ENCODE measurements around the gene RBM47.
"Not testable (repeated sequence)": the region's sequence is repeated elsewhere in the genome, so short reads cannot be mapped to it uniquely, and the experiment has no call there.

RBM47 gene

DNA sequence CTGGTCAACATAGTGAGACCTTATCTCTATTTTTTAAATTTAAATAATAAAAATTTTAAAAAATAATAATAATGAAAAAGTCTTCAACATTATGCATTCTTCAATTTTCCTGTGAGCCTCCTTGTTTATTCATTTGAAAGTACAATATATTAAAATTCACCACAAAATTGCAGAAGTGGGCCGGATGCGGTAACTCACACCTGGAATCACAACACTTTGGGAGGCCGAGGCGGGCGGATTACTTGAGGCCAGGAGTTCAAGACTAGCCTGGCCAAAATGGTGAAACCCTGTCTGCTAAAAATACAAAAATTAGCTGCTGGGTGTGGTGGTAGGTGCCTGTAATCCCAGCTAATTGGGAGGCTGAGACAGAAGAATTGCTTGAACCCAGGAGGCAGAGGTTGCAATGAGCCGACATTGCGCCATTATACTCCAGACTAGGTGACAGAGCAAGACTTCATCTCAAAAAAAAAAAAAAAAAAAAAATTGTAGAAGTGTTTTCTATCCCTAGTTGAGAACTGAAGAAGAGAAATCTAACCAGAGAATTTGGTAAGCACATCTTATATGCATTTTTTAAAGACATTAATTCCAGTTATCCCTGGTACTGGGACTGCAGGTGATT is 56.9 kb downstream of the RBM47 start:
- Histone ChIP-seq H3K27me3 (ENCODE audit: control insufficient read depth, insufficient read depth, low read length) (no peaks in the 10 kb centered on the region), H3K9ac (ENCODE audit: low read depth, low read length) (no peak overlapping the region), H3K4me3 (ENCODE audit: low read length) (no peak overlapping the region), H3K36me3 (ENCODE audit: insufficient read depth, low read length) (no peaks in the 10 kb centered on the region), H3K4me2 (ENCODE audit: low read length) (no peak overlapping the region), H3K9me3 (replicated peaks; ENCODE audit: low read length) (no peaks in the 10 kb centered on the region), H3K4me1 (ENCODE audit: control insufficient read depth, insufficient read depth, low read length) (peaks cover 20% of the 10 kb centered on the region)

DNA sequence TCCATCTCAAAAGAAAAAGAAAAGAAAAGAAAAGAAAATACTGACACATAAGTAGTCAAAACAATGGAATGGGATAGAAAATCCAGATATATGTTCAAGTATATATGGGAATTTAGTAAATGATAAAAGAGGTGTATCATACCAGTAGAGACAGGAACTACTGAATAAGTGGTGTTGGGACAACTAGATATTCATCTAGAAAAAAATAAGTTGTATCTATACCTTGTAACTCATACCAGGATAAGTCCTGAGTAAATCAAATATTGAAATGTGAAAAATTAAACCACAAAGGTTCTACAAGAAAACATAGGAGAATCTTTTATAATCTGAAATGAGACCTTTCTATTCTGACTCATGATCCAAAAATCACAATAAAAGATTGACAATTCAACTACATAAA is 58.5 kb downstream of the RBM47 start:
- Histone ChIP-seq H3K27me3 (ENCODE audit: control insufficient read depth, insufficient read depth, low read length) (no peaks in the 10 kb centered on the region), H3K4me1 (ENCODE audit: control insufficient read depth, insufficient read depth, low read length) (peaks cover 11% of the 10 kb centered on the region), H3K9me3 (replicated peaks; ENCODE audit: low read length) (no peaks in the 10 kb centered on the region), H3K4me3 (ENCODE audit: low read length) (no peak overlapping the region), H3K9ac (ENCODE audit: low read depth, low read length) (no peak overlapping the region), H3K36me3 (ENCODE audit: insufficient read depth, low read length) (no peaks in the 10 kb centered on the region), H3K4me2 (ENCODE audit: low read length) (no peak overlapping the region)

DNA sequence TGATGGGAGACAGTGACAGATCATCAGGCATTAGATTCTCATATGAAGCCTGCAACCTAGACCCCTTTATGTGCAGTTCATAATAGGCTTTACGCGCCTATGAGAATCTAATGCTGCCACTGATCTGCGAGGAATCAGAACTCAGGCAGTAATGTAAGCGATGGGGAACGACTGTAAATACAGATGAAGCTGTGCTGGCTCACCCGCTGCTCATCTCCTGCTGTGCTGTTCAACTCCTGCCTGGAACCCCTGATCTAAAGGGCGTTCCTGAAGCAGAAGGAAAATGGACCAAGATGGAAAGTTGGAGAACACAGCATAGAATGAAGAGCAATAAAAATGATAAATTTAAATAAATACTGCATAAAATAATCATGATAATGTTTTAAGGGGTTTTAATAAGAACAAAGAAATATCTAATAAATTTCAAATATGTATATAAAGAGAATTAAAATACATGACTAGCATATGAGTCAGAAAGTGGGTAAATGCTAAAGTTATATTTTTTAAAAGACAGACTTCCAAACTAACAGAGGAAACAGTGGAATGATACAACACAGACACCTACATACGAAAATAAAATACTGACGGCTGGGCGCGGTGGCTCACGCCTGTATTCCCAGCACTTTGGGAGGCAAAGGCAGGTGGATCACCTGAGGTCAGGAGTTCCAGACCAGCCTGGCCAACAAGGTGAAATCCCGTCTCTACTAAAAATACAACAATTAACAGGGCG is 59.2 kb downstream of the RBM47 start:
- Histone ChIP-seq H3K4me1 (ENCODE audit: control insufficient read depth, insufficient read depth, low read length) (peaks cover 11% of the 10 kb centered on the region), H3K9ac (ENCODE audit: low read depth, low read length) (no peak overlapping the region), H3K27me3 (ENCODE audit: control insufficient read depth, insufficient read depth, low read length) (no peaks in the 10 kb centered on the region), H3K36me3 (ENCODE audit: insufficient read depth, low read length) (no peaks in the 10 kb centered on the region), H3K4me3 (ENCODE audit: low read length) (no peak overlapping the region), H3K9me3 (replicated peaks; ENCODE audit: low read length) (no peaks in the 10 kb centered on the region), H3K4me2 (ENCODE audit: low read length) (no peak overlapping the region)

DNA sequence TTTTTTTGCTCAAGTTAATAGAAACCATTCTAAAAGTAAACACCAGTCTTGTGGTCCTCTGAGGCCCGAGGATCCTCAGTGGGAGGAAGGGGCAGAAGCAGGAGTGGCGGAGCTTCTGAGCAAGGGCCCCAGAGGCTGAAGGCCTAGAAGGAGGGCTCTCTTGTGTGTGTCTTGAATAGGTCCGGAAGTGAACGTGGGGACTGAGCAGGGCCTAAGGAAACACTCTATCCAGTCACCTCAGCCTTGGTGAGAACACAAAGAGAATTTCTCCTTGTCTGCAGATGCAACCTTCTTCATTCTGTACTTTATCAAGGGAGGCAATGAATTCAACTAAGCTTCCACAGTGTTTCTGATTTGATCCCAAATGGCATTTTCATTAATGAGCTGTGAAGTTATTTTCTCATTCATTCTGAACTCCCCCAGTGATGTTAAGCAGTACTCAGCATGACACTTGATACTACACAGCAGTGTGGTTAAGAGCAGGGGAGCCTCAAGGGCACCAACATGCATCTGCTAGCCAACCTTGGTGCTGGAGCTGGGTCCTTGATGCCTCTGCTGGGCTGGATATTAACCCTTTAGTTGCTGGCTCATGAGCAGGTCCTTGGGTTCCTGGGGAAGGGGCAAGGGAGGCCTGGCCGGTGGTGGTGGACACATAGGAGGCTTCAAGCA is 64.7 kb downstream of the RBM47 start:
- Histone ChIP-seq H3K4me2 (ENCODE audit: low read length) (no peak overlapping the region), H3K27me3 (ENCODE audit: control insufficient read depth, insufficient read depth, low read length) (peaks cover 5% of the 10 kb centered on the region), H3K4me1 (ENCODE audit: control insufficient read depth, insufficient read depth, low read length) (no peaks in the 10 kb centered on the region), H3K4me3 (ENCODE audit: low read length) (no peak overlapping the region), H3K36me3 (ENCODE audit: insufficient read depth, low read length) (no peaks in the 10 kb centered on the region), H3K9me3 (replicated peaks; ENCODE audit: low read length) (no peaks in the 10 kb centered on the region), H3K9ac (ENCODE audit: low read depth, low read length) (no peak overlapping the region)

DNA sequence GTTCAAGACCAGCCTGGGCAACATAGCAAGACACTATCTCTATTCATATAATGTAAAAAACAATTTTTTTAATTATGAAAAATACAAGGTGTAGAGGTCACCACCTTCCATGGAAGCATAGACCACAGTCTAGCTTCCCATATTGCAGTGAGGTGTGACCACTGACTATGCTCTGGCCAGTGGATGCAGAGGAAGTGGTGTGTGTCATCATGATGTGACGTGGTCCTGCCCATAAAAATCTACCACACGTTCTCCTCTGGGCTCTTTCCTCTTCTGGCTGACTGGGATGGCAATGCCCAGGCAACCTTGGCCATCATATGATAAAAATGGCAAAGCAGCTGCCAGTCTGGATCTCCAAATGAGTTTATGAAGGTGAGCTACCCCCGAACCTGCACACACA is 65.7 kb downstream of the RBM47 start:
- H3K4me1 ChIP-seq (ENCODE audit: control insufficient read depth, insufficient read depth, low read length): no peaks in the 10 kb centered on the region
- no peaks in the 10 kb centered on the region for H3K36me3 ChIP-seq (ENCODE audit: insufficient read depth, low read length)
- H3K4me2 ChIP-seq (ENCODE audit: low read length): no peak overlapping the region
- H3K9me3 ChIP-seq (replicated peaks; ENCODE audit: low read length): no peaks in the 10 kb centered on the region
- H3K27me3 ChIP-seq (ENCODE audit: control insufficient read depth, insufficient read depth, low read length): peaks cover 11% of the 10 kb centered on the region
- no peak overlapping the region for H3K9ac ChIP-seq (ENCODE audit: low read depth, low read length)
- H3K4me3 ChIP-seq (ENCODE audit: low read length): no peak overlapping the region

DNA sequence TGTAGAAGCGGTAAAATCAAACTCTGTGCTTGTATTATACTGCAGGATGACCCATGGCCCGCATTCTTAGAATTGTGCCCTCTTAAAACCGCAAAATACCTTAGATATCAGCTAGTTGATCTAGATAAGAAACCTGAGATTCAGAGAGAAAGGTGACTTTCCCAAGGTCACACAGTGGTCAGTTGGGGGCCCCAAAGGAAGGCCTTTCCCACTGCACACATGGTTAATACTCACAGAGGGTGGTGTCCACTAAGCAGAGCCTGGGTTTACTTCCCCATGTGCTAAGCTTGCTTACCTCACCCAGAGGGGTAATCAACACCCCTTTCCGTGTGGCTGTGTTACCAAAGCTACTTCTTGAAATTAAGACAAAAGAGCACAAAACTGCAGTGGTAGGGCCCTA is 66.3 kb downstream of the RBM47 start:
- H3K4me2 ChIP-seq (ENCODE audit: low read length): no peak overlapping the region
- no peaks in the 10 kb centered on the region for H3K36me3 ChIP-seq (ENCODE audit: insufficient read depth, low read length)
- peaks cover 11% of the 10 kb centered on the region for H3K27me3 ChIP-seq (ENCODE audit: control insufficient read depth, insufficient read depth, low read length)
- no peak overlapping the region for H3K4me3 ChIP-seq (ENCODE audit: low read length)
- H3K9me3 ChIP-seq (replicated peaks; ENCODE audit: low read length): no peaks in the 10 kb centered on the region
- no peaks in the 10 kb centered on the region for H3K4me1 ChIP-seq (ENCODE audit: control insufficient read depth, insufficient read depth, low read length)
- H3K9ac ChIP-seq (ENCODE audit: low read depth, low read length): no peak overlapping the region

DNA sequence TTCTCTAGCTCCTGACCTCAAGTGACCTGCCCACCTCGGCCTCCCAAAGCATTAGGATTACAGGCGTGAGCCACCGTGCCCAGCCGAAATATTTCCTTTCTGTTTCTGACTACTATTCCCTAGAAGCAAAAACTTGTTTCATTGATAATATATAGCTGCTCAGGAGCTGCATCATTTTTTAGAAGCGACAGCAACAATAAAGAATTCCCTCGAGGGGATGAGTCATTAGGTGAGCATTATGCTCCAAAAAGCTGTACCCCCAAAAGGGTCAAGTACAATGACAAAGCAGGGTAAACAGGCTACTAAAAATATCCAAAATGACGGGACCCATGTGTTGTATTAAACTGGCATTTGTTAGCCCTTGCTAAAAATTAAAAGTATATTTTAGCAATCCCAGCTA is 67.0 kb downstream of the RBM47 start:
- Histone ChIP-seq H3K4me3 (ENCODE audit: low read length) (no peak overlapping the region), H3K4me2 (ENCODE audit: low read length) (no peak overlapping the region), H3K9ac (ENCODE audit: low read depth, low read length) (no peak overlapping the region), H3K36me3 (ENCODE audit: insufficient read depth, low read length) (no peaks in the 10 kb centered on the region), H3K4me1 (ENCODE audit: control insufficient read depth, insufficient read depth, low read length) (no peaks in the 10 kb centered on the region), H3K9me3 (replicated peaks; ENCODE audit: low read length) (no peaks in the 10 kb centered on the region), H3K27me3 (ENCODE audit: control insufficient read depth, insufficient read depth, low read length) (peaks cover 11% of the 10 kb centered on the region)

DNA sequence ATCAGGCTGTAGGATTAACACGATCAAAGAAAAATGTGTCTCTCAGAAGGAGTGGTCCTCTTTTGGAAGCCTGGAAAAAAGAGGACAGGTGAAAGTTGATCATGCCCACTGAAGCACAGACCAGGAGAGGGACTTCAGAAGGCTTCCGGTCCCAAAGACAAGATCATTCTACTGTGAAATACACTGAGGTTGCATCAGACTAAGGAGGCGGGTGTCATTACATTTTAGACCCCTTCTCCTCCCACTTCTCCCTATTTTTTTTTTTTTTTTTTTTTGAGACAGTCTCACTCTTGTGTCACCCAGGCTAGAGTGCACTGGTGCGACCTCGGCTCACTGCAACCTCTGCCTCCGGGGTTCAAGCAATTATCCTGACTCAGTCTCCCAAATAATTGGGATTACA is 67.5 kb downstream of the RBM47 start:
- no peaks in the 10 kb centered on the region for H3K4me1 ChIP-seq (ENCODE audit: control insufficient read depth, insufficient read depth, low read length)
- H3K36me3 ChIP-seq (ENCODE audit: insufficient read depth, low read length): no peaks in the 10 kb centered on the region
- no peaks in the 10 kb centered on the region for H3K9me3 ChIP-seq (replicated peaks; ENCODE audit: low read length)
- H3K27me3 ChIP-seq (ENCODE audit: control insufficient read depth, insufficient read depth, low read length): peaks cover 11% of the 10 kb centered on the region
- no peak overlapping the region for H3K4me2 ChIP-seq (ENCODE audit: low read length)
- H3K9ac ChIP-seq (ENCODE audit: low read depth, low read length): no peak overlapping the region
- no peak overlapping the region for H3K4me3 ChIP-seq (ENCODE audit: low read length)

DNA sequence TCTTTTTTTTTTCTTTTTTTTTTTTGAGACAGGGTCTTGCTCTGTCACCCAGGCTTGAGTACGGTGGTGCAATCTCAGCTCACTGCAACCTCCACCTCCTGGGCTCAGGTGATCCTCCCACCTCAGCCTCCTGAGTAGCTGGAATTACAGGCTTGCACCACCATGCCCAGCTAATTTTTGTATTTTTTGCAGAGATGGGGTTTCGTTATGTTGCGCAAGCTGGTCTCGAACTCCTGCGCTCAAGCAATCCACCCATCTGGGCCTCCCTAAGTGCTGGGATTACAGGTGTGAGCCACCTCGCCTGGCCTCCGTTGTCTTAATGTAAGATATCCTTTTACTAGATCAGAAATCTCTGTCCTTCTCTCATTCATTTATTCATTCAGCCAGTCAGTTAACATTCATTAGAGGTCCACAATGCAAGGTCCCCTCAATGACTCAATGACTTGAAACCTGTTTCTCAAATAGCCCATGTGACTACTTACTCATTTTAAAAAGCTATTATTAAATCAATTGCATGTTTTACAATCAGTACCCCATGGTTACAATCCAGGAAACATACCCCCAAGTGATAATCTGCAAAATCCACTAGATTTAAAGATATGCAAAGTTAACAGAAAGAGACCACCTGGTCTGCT is 68.0 kb downstream of the RBM47 start:
- not testable (repeated sequence) for H3K4me3 ChIP-seq (ENCODE audit: low read length); H3K9me3 ChIP-seq (replicated peaks; ENCODE audit: low read length); H3K9ac ChIP-seq (ENCODE audit: low read depth, low read length); H3K36me3 ChIP-seq (ENCODE audit: insufficient read depth, low read length); H3K4me1 ChIP-seq (ENCODE audit: control insufficient read depth, insufficient read depth, low read length); H3K4me2 ChIP-seq (ENCODE audit: low read length)
- H3K27me3 ChIP-seq (ENCODE audit: control insufficient read depth, insufficient read depth, low read length): peaks cover 11% of the 10 kb centered on the region

DNA sequence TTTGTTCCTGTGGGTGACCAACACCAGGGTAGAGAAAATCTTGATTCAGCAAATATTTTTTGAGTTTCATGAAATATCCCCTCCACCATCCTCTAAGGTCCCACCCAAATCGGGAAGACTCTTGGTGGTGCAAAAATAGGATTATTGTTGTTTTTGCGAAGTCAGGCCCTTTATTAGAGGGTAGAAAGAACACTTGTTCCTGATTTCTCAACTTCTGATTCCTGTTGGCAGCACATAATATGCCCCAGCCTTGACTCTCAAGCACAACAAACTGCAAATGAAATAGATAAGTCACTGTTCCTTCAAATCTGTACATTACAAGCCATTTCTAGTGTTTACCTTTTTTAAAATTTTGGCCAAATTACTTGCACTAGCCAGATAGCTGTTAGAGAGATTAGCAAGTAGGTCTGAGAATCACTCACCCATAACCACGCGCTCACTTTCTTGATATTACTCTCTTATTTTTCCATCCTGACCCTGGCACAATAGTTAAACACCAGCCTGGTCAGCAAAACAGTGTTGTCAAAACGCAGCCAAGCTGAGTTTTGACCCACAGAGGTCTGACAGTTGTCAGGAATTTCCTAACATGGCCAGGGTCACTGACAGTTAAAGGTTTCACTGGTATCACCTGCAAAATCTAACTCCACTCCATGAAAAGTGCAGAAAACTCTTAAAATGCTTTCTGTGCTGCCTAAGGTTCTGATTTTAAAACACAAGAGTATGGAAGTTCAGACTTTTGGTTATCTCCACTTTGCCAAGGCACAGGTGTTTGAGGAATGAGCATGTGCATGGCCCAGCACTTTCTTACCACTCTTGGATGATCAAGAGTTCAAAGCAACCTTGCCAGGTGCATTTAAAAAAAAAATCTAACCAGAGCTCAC is 69.8 kb downstream of the RBM47 start:
- no peaks in the 10 kb centered on the region for H3K36me3 ChIP-seq (ENCODE audit: insufficient read depth, low read length)
- H3K9me3 ChIP-seq (replicated peaks; ENCODE audit: low read length): no peaks in the 10 kb centered on the region
- no peak overlapping the region for H3K9ac ChIP-seq (ENCODE audit: low read depth, low read length)
- H3K4me2 ChIP-seq (ENCODE audit: low read length): no peak overlapping the region
- H3K4me1 ChIP-seq (ENCODE audit: control insufficient read depth, insufficient read depth, low read length): no peaks in the 10 kb centered on the region
- H3K27me3 ChIP-seq (ENCODE audit: control insufficient read depth, insufficient read depth, low read length): peaks cover 11% of the 10 kb centered on the region
- H3K4me3 ChIP-seq (ENCODE audit: low read length): no peak overlapping the region

DNA sequence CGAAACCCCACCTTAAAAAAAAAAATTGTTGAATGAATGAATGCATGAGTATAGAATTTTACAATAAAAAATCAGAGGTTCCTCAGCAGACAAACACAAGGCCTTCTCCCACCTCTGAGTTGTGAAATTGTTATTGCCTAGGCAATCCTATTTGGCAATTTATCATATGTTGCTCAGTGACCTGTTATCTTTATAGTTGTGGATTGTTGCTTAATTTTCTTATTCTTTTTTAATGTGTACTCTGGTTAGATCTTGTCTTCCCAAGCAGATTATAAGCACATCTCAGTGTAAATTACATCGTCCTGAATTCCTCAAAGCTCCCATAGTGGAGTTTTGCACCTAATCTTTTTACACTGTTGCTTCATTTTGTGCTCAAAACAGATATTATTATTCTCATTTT is 71.9 kb downstream of the RBM47 start:
- Histone ChIP-seq H3K9ac (ENCODE audit: low read depth, low read length) (no peak overlapping the region), H3K36me3 (ENCODE audit: insufficient read depth, low read length) (no peaks in the 10 kb centered on the region), H3K4me1 (ENCODE audit: control insufficient read depth, insufficient read depth, low read length) (no peaks in the 10 kb centered on the region), H3K4me3 (ENCODE audit: low read length) (no peak overlapping the region), H3K4me2 (ENCODE audit: low read length) (no peak overlapping the region), H3K27me3 (ENCODE audit: control insufficient read depth, insufficient read depth, low read length) (peaks cover 14% of the 10 kb centered on the region), H3K9me3 (replicated peaks; ENCODE audit: low read length) (no peaks in the 10 kb centered on the region)

All from skeletal muscle satellite cell (primary cell).